SK-N-MC (cell line): Measurements from ENCODE around the gene LACRT.

Experiments
- EZH2 ChIP-seq: fragments of 200-600 bp; sonication (generic); IDR thresholded peaks from one replicate; pipeline ENCODE4 v1.6.1; 2017; ENCODE audit warnings: antibody characterized with exemption
- POLR2AphosphoS5 ChIP-seq: IDR thresholded peaks from 2 replicates; pipeline ENCODE4 v1.6.1; 2012; ENCODE audit warnings: mild to moderate bottlenecking, low read depth, low read length, borderline replicate concordance

DNA sequence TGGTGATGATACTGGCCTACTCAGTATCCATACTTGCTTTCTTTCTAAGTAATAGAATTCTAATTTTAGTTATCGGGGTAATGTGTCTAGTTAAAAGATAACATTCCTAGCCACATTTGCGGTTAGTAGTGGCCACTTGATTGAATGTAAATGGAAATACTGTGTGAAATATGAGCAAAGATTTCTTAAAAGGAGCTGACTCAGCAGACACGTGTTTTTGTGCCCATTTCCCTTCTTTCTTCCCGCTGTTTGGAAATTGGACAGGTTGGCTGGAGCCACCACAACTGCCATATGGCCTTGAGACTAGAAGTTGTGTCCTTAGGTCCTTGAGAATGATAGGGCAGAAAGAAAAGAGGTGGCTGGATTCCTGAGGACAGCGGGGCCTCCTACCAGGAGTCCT, 33.2 kb upstream of the LACRT start:
- TF ChIP-seq POLR2AphosphoS5 (no peak), EZH2 (no peak)
